Bronchial epithelial cell (primary cell): ENCODE measurements around the gene ALB. TPM values are rescaled to one million over a fixed set of nuclear protein-coding genes. Genes with fewer than 3 reads are reported as not detected.

ENCODE experiments used
- DNase-seq: peaks from one replicate; pipeline ENCODE4 v3.0.0-alpha.2; 2010; ENCODE audit warnings: low read depth
- FAIRE-seq: peaks from 2 replicates; lab custom pipeline; 2011; peaks lifted over from hg19 to GRCh38; lab: Jason Lieb, UNC
- H3K27me3 ChIP-seq: 2 replicates; pipeline ENCODE4 v1.5.1; 2011; ENCODE audit warnings: low read length; ENCODE audit not compliant: control insufficient read depth, insufficient read depth
- H3K36me3 ChIP-seq: 2 replicates; pipeline ENCODE4 v1.5.1; 2011; ENCODE audit warnings: low read length; ENCODE audit not compliant: control insufficient read depth, insufficient read depth
- H3K4me3 ChIP-seq: 2 replicates; pipeline ENCODE4 v1.5.1; 2011; ENCODE audit warnings: mild to moderate bottlenecking, low read depth, low read length, control low read depth
- CTCF ChIP-seq: IDR thresholded peaks from 2 replicates; pipeline ENCODE4 v1.5.1; 2011; ENCODE audit warnings: mild to moderate bottlenecking, moderate library complexity, low read length, control low read depth, inconsistent platforms; ENCODE audit not compliant: insufficient read depth, severe bottlenecking
- total RNA-seq: library from RNA; depleted of rRNA; stranded (reverse); fragments of >200 nt; gene quantifications from 2 replicates; pipeline ENCODE4 v1.2.1, GENCODE V29; 2014

The ALB gene
- total RNA-seq, 1 donor from 2014 or later = not detected

- Histone ChIP-seq H3K4me3 (no peak overlapping the region), H3K27me3 (no peaks in the 10 kb centered on the region), H3K36me3 (no peaks in the 10 kb centered on the region)
- DNase-seq (no peak), FAIRE-seq (no peak)
- TF ChIP-seq CTCF = no peak
These were observed 29.1 kb downstream of the ALB start for GRCh38 chr4:73433140-73433539.

- FAIRE-seq (no peak), DNase-seq (peak; percentile 48)
- H3K4me3 ChIP-seq = no peak overlapping the region
- no peaks in the 10 kb centered on the region for H3K27me3 ChIP-seq
- H3K36me3 ChIP-seq = no peaks in the 10 kb centered on the region
- peak; percentile 44 for TF ChIP-seq CTCF
These were observed 30.2 kb downstream of the ALB start for GRCh38 chr4:73434311-73434710.

- no peak for TF ChIP-seq CTCF
- no peak for FAIRE-seq
- no peak for DNase-seq
These were observed 31.9 kb downstream of the ALB start, which contains the start of gene AFP for GRCh38 chr4:73435984-73436383. AFP (plus strand) TSS chr4:73436221; CDS start chr4:73436263, 42 bp downstream.

GRCh38 chr4:73436674-73437557 is 32.8 kb downstream of the ALB start:
- Histone ChIP-seq H3K27me3 (no peaks in the 10 kb centered on the region), H3K36me3 (no peaks in the 10 kb centered on the region), H3K4me3 (no peak overlapping the region)
- TF ChIP-seq CTCF = no peak
- DNase-seq (no peak), FAIRE-seq (no peak)

More at GRCh38 chr4:73435984-73436383, 31.9 kb downstream of the ALB start, which contains the start of gene AFP:
- no peaks in the 10 kb centered on the region for H3K27me3 ChIP-seq
- H3K36me3 ChIP-seq = no peaks in the 10 kb centered on the region
- H3K4me3 ChIP-seq = no peak within 1 kb of the TSS

GRCh38 chr4:73437558-73437956 is 33.5 kb downstream of the ALB start:
- Histone ChIP-seq H3K27me3 (no peaks in the 10 kb centered on the region), H3K36me3 (no peaks in the 10 kb centered on the region), H3K4me3 (no peak overlapping the region)
- DNase-seq = no peak
- no peak for FAIRE-seq
- no peak for TF ChIP-seq CTCF
